HG02759 (cell line): ENCODE data around the gene SP110.
A peak's percentile ranks its signal among the peaks of the same experiment; 100 is the strongest.
"Not testable (repeated sequence)": the region's sequence is repeated elsewhere in the genome, so short reads cannot be mapped to it uniquely, and the experiment has no call there.

Experiments used
- ATAC-seq: cut with Tn5 transposase; IDR thresholded peaks from one replicate; pipeline ENCODE4 v1.9.1; 2021; ENCODE audit warnings: mild to moderate bottlenecking, moderate library complexity; ENCODE audit not compliant: unreplicated experiment

The SP110 gene

DNA sequence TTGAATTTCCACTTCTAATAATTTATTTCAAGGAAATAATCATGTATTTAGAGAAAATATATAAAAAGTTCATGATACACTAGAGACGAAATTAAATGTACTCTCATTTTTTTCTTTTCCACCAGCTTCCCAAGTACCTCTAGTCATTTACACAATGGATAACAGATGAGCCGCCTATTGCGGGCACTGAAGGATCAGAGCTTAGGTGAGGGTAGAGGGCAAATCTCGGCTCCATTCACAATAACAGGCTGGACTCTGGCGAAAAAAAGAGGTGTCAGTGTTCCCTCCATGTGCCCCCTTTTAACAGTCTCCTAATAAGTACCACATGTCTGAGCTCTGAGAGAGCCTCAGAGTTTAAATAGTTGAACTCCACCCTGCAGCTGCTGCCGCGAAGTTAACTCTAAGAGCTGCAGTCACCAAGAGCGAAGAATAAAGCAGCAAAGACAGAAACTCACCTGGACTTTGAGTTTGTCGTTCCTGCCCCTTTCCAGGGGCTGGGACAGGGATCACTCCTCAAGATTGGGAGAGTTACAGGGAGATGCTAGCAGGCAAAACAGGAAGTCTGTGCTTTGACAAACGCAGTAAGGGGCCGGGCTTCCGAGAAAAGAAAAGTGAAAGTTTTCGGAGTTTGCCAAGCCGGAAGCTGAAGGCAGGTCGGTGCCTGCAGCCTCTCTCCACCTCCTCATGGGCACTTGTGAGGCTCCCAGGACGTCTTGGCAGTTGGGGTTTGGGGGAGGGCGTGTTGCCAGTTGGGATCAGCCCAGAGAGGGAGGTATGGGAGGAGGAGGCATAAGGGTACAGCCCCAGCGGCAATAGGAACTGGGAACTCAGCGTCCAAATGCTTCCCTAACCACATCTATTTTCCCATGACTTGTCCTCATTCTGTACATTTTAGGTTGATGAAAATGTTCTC, at the start of gene SP110:
Gene SP110 (minus strand): TSS at position 566 of the 913 bp plus-strand sequence. CDS start 3,057 bp downstream, outside the sequence.
- ATAC-seq, result peak; percentile 91

DNA sequence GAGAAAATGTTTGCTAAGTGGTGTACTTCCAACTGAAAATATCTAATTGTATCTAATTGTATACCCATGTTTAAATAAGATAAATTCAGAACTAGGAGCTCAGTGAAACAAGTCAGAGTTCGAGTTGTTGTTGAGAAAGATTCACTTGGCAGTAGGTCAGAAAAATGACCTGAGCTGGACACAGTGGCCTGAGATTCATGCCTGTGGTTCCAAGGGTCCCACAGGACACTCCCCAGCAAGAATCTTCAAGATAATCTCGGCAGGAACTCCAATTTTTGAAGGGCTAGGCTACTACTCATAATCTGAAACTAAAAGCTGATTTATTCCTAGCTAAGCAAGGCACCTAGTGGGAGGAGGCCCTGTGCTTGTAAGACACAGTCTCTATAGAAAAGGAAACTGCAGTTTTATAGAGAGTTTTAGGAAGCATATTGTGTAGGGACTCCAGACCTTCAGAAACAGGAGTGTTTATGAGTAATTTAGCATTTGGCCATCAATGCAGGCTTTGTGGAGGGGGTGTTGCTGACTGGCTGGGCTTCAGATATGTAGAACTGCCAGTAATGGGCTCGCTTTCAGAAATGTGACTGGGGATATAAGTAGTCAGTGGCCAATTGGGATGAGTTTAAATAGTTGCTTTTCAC, 48.9 kb upstream of the SP110 start:
- peak; percentile 56 for ATAC-seq

DNA sequence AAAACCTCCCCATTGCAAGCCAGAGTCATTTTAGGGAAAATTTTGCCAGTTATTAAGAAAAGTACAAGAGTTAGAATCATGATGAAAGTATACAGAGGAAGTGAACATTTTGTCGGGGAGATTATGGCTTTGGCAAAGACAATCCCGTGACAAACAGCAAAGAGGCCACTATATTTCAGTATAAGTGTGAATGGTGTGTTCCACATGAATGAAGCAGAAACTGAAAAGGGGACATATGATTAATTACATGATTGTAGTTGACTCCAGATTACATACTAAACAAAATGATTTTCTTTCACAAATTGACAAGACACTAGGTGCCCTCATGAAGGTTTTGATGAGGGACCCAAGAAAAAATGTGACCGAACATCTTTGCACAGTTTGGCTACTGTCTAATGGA, 47.8 kb upstream of the SP110 start:
- peak; percentile 74 for ATAC-seq

DNA sequence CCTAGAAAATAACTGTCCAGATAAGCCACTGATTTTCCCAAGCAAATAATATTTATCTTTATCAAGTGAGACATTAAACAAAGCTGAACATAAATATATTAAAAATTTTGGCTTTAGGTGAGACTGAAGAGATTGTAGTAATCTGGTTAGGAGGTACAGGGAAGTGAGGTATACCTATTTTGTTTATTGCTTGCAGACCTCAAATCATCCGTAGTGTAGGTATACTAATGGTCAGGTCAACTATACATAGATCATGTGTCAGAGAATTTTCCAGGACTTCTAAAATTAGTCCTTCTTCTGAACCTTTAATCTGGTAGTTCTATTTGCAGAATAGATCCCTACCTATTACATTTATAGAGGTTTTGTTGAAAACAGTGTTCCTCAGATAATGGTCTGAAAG, 47.3 kb upstream of the SP110 start:
- peak; percentile 7 for ATAC-seq

DNA sequence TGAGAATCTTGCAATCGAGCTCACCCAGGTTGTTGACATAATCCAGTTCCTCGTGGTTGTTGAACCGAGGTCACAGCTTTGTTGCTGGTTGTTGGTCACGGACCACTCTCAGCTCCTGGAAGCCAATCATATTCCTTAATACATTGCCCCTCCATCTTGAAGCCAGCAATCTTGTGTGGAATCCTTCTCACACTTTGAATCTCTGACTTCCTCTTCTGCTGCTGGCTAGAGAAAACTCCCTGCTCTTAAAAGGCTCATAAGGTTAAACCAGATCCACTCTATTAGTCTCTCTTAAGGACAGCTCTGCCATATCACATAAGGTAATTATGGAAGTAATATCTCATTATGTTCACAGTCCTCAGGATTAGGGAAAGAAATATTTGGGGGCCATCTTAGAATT, 46.9 kb upstream of the SP110 start:
- no peak for ATAC-seq

DNA sequence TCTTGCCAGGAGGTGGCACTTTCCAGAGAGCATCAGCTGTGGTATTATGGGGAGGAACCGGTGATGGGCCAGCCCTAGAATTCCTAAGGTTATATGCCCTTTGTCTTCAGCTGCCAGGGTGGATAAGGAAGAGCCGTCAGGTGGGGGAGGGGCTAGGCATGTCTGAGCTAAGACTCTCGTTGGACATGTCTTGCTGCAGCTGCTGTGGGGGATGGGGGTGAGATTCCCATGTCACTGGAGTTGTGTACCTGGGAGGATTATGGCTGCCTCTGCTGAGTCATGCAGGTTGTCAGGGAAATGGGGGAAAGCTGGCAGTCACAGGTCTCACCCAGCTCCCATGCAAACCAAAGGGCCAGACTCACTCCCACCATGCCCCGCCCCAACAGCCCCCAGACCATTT, 45.2 kb upstream of the SP110 start:
- not testable (repeated sequence) for ATAC-seq

DNA sequence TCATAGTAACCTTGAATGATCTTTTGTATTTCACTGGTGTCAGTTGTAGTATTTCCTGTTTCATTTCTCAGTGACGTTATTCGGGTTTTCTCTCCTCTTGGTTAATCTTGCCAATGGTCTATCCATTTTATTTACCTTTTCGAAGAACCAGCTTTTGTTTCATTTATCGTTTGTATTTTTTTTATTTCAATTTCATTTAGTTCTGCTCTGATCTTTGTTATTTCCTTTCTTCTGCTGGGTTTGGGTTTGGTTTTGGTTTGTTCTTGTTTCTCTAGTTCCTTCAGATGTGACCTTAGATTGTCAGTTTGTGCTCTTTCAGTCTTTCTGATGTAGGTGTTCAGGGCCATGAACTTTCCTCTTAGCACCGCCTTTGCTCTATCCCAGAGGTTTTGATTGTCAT, 42.5 kb upstream of the SP110 start:
- no peak for ATAC-seq

DNA sequence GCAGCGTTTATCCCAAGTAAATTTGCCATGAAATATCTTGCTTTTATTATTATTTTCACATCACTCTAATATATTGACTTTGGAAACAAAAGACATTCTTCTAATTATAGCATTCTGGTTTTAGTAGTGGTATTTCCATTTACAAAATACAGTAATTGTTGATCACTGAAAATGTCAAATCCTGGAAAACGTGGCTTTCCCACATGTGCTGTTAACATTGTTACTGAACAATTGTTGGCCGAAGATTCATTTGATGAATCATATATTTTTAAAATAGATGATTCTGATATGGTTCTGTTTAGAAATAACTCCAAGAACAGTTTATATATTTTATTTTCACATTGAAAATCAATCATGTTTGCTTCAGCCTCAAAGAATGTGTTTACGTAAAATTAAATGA, 38.7 kb upstream of the SP110 start:
- no peak for ATAC-seq

DNA sequence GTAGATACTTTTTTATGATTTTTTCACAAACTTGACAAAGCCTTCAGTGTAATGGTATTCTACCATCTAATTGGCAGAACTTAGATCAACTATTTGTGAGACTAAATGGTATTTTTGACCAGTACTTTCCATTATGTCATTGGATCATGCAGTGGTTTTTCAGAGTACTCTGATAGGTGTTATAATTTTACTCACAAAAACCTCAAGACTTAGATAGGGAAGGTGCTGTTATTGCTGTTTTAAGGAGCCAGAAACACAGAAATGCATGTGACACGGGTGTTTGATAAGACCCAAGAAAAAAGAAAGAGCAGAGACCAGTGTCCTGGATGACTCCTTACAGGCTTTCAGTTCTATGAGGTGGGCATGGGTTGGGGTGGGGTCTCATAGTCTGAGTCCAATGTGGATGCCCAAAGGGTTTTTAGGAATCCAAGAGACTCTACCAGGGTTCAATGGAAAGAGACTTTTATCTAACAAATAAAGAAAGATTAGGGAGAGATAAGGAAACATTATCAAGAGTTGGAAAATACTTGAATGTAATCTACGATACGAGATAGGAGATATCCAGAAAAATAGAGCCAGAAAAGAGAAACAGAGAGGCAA, 37.0 kb upstream of the SP110 start:
- ATAC-seq, result no peak

DNA sequence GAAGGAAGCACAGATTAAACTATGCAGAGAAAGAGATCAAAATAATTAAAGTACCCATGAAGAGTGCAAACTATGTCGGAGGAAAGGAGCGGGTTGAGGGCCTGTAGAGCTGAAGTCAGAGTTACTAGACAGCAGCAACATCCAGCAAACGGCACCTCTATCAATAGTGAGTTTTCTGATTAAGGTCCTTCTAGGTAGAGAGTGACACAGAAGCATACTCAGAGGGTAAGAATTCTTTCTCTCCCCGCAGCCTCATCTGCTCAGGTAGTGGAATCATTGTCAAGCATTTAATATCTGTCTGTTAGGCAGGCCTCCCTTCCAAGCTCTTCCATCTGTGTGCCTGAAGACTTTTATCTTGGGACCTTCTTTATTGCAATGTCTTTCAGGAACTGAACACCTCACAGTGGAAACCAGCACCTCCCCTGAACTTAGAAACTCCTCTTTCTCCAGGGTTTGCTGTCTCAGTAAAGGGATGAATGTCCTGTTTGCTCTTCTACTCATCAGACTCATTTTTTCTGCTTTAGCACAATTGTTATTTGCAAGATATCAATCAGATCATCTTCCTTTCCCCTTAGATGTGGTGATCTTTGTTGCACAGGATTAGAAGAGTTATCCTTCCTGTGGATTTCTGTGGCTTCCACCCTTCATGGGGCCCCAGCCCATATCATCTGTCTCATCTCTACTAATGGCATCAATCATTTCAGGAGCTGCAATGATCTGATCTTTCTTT, 34.5 kb upstream of the SP110 start:
- no peak for ATAC-seq

DNA sequence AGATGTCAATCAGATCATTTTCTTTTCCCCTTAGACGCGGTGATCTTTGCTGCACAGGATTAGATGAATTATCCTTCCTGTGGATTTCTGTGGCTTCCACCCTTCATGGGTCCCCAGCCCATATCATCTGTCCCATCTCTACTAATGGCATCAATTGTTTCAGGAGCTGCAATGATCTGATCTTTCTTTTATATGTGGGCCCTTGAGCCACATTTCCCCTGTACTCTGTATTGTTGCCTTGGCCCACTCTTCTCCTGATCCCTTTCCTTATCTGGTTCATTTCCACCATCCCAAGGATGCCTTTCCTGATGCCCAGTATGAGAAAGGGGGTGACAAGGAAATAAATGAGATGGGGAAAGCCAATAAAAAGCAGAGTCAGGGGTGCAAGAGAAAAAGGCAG, 30.4 kb upstream of the SP110 start:
- ATAC-seq, result no peak

DNA sequence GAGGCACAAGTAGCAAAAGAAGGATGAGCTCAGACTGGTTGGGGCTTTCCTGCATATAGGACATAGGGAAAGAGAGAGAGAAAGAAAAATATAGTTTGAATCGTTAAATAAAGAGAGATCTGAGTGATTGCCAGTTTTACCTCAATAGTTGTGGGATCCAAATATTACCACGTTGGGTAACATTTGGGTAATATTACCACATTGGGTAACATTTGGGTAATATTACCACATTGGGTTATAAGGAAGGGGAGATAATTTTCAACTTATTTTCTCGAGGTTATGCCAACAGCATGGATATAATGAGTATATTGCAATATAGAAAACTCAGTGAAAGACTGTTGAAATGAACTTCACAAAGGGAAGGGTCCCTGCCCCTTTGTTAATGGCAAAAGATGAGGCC, 26.4 kb upstream of the SP110 start:
- ATAC-seq, result no peak

DNA sequence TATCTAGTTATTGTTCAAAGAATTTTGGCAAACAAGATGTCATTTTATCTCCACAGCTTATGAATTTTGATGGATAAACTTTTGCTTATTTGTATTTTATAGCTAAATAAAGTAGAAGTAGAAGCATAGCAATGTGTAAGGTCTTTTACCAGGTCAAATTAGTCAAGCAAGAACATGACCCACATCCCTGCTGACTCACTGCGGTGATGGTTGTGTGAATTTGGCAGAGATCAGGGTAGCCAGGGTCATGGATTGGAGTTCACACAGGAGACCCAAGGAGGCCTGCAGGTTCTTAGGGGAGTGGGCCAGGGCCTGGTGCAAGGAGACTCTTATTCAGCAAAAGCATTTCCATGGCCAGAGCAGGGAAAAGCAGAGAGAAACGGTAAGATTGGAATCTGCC, 24.4 kb upstream of the SP110 start:
- no peak for ATAC-seq

DNA sequence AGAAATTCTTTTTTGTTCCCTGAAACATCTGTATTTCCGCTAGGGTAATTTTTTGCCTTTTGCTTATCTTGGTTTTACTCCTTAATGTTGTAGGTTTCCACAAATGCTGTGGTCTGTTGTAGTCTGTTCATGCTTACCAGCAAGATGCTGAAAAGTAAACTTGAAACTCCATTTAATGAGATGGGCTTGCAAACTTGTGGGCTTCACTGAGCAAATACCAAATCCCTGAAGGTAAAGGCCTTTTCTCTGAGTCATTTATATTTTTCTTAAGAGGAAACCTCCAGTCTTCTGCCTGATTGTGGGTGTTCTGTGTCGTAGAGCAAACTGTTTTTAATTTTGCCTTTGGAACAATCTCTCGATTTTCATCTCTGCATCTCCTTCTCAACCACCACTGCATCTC, 15.1 kb upstream of the SP110 start:
- ATAC-seq, result peak; percentile 80

DNA sequence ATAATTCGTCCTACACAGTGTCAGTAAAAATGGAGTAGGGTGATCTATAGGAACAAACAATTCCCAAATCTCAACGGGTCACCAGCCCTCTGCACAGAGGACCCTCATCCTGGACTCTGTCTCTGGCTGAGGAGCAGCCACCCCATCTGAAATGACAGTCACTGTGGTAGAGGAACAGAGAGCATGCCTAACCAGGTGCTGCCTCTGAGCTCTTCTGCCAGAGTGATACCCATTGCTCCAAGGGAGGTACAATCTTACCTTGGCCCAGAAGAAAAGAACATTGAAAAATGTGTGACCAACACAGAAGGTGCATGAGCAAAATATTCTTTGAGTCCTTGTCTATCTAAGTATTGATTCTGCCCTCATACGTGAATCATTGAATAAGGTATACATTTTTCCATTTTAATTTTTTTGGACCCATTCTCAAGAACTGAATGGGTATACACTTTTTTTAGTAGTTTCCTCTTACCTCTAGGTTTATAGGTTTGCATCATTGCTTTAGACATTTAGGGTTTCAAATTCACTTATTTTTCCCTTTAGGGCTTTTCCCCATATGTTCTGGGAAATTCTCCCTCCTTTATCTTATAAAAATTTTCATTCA, 14.4 kb upstream of the SP110 start:
- ATAC-seq, result peak; percentile 64

DNA sequence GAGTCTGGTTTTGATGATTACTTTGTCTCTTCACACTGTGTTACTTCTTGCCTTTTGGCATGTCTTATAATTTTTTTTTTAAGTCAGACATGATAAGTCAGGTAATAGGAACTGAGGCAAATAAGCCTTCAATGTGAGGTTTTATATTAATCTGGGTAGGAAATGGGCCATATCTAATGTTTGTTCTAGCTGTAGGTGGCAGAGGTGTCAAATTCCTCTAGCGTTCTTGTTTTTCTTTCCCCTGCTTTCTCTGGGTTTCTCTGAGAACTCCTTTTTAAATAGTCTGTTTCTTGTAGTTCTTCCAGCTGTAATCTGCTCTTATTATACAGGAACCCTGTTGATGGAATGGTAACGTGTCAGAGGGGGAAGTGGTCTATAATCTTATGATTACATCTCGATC, 11.5 kb upstream of the SP110 start:
- ATAC-seq, result no peak

DNA sequence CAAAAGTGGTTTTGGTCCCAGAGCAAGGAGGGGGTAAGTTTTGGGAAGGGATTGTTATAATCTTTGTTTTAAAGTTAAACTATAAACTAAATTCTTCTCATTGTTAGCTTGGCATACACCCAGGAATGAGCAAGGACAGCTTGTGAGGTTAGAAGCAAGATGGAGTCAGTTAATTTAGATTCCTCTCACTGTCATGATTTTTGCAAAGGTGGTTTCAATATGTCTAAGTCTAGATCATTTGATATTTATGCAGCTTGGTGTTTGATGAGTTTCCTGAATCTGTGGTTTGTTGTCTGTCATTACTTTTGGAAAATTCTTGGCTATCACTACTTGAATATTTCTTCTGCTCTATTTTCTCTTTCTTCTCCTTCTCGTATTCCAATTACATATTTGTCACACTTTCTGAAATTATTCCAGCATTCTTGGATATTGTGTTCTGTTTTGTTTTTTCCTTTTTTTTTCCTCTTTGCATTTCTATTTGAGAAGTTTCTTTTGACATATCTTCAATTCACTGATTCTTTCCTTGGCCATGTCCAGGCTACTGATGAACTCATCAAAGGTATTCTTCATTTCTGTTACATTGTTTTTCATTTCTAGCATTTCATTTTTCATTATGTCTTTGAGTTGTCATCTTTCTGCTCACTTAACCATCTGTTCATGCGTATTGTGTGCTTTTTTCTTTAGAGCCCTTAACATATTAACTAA, 10.9 kb upstream of the SP110 start:
- ATAC-seq, result no peak

DNA sequence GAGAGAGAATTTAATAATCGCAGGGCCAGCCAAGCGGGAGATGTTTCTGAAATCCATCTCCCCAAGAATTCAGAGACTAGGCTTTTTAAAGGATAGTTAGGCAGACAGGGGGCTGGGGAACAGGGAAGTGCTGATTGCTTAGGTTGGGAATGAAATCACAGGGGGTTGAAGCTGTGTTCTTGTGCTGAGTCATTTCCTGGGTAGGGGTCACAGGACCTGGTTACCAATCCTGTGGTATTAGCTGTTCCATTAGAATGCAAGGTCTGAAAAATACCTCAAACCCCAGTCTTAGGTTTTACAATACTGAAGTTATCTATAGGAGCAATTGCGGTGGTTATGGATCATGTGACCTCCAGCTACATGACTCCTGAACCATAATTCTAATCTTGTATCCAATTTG, 10.3 kb upstream of the SP110 start:
- no peak for ATAC-seq

DNA sequence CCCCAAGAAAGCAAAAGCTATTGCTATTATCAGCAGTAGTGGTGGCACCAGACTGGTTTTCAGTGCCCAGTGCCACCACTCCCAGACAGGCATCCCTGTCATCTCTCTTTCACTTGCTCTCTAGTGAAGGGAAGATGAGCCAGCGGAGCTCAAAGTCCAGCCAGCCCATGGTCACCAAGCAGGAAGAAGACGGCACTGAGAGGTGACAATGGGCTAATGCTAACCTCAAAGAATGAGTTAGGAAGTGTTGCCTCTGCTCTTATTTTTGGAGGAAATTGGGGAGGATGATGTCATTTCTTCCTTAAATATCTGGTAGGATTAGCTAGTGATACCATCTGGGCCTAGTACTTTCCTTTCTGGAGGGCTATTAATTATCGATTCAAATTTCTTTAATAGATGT, 7.4 kb upstream of the SP110 start:
- ATAC-seq, result no peak

DNA sequence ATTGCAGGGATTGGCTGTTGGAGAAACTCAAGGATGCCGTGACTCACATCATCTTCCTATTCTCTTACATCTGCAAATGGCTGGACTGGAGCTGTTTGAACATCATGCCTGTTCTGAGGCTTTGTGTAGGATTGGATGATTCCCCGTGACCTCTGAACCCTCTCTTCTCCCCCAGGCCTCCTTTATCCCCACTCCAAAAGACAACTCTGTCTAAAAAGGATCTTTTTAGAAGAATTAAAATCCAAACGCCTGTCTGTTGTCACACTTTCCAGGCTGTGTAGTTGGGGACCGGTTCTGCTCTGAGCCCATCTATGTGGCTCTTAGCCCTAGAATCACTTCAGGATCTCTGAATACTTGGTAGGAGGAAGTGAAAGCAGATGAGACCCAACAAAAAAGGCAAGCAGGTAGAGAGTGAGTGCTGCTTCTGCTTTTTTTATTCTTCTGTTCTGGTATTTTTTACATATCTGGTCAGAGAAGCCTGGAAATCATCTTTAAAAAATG, 6.3 kb upstream of the SP110 start:
- peak; percentile 73 for ATAC-seq
